Glutamatergic neuron (in vitro differentiated cells): ENCODE measurements around the gene ACOT11. TPM values are rescaled to one million over a fixed set of nuclear protein-coding genes. Genes with fewer than 3 reads are reported as not detected.
"Not testable (repeated sequence)": the region's sequence is repeated elsewhere in the genome, so short reads cannot be mapped to it uniquely, and the experiment has no call there.

Source experiments
- DNase-seq: peaks from one replicate; pipeline ENCODE4 v3.0.0; 2022
- H3K27ac Mint-ChIP-seq: one replicate; pipeline ENCODE4 v1.8.0; 2020; ENCODE audit warnings: mild to moderate bottlenecking, mixed read lengths, inconsistent platforms; ENCODE audit not compliant: unreplicated experiment
- H3K27me3 Mint-ChIP-seq: one replicate; pipeline ENCODE4 v1.8.0; 2020; ENCODE audit warnings: mild to moderate bottlenecking, moderate library complexity, mixed read lengths, inconsistent platforms; ENCODE audit not compliant: unreplicated experiment
- H3K36me3 Mint-ChIP-seq: one replicate; pipeline ENCODE4 v1.8.0; 2020; ENCODE audit warnings: mild to moderate bottlenecking, mixed read lengths, inconsistent platforms; ENCODE audit not compliant: unreplicated experiment
- H3K4me1 Mint-ChIP-seq: one replicate; pipeline ENCODE4 v1.8.0; 2020; ENCODE audit warnings: mild to moderate bottlenecking, low read depth, mixed read lengths, inconsistent platforms; ENCODE audit not compliant: unreplicated experiment
- H3K4me3 Mint-ChIP-seq: one replicate; pipeline ENCODE4 v1.8.0; 2020; ENCODE audit warnings: mild to moderate bottlenecking, mixed read lengths, inconsistent platforms; ENCODE audit not compliant: unreplicated experiment
- H3K9me3 Mint-ChIP-seq: one replicate; pipeline ENCODE4 v1.8.0; 2020; ENCODE audit warnings: mild to moderate bottlenecking, moderate library complexity, mixed read lengths, inconsistent platforms; ENCODE audit not compliant: unreplicated experiment
- total RNA-seq: library from RNA; stranded (reverse); fragmentation: NEBNext Ultra II Directional; extraction: Animal tissue kit (Norgen Biotek cat#: 25700); gene quantifications from one replicate; pipeline ENCODE4 v1.2.1, GENCODE V29; 2021; ENCODE audit not compliant: unreplicated experiment
- TF ChIP-seq, protein P1 (sequence below): fragments of 200-600 bp; sonication (generic); IDR thresholded peaks from one replicate; pipeline ENCODE4 v1.5.0; 2021; ENCODE audit not compliant: partially characterized antibody, unreplicated experiment

ACOT11 gene
- total RNA-seq, 1 donor from 2014 or later, result 0.32 TPM

DNA sequence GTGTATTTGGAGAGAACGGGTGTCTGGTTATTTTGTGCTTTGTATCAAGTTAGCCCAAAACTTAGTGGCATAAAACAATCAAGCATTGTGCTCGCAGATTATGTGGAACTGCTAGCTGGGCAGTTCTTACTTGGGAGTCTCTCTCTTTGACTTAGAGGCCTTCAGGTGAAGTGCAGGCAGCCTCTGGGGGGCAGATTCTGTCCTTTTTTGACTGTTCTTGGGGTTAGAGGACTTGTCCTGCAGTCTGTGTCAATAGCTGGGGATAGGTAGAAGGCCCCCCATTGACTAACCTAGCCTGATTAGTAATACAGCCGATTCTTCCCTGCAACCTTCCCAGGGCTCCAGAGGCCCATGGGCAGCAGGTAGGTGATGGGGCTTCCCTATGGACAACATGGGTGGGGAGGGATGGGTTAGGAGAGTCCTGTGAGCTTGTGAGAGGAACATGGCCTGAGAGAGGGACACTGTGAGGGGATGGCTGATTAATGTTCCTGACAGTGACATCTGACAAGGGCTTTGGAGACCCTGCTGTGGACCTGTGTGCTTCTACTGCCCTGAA is 37.2 kb upstream of the ACOT11 start:
- DNase-seq, result no peak
- Mint-ChIP-seq H3K4me1 (no peaks in the 10 kb centered on the region), H3K9me3 (peaks cover 3% of the 10 kb centered on the region), H3K27me3 (peaks cover 8% of the 10 kb centered on the region), H3K36me3 (no peaks in the 10 kb centered on the region), H3K27ac (no peak overlapping the region), H3K4me3 (no peak overlapping the region)
- TF ChIP-seq, protein P1, sequence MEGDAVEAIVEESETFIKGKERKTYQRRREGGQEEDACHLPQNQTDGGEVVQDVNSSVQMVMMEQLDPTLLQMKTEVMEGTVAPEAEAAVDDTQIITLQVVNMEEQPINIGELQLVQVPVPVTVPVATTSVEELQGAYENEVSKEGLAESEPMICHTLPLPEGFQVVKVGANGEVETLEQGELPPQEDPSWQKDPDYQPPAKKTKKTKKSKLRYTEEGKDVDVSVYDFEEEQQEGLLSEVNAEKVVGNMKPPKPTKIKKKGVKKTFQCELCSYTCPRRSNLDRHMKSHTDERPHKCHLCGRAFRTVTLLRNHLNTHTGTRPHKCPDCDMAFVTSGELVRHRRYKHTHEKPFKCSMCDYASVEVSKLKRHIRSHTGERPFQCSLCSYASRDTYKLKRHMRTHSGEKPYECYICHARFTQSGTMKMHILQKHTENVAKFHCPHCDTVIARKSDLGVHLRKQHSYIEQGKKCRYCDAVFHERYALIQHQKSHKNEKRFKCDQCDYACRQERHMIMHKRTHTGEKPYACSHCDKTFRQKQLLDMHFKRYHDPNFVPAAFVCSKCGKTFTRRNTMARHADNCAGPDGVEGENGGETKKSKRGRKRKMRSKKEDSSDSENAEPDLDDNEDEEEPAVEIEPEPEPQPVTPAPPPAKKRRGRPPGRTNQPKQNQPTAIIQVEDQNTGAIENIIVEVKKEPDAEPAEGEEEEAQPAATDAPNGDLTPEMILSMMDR, result no peak

DNA sequence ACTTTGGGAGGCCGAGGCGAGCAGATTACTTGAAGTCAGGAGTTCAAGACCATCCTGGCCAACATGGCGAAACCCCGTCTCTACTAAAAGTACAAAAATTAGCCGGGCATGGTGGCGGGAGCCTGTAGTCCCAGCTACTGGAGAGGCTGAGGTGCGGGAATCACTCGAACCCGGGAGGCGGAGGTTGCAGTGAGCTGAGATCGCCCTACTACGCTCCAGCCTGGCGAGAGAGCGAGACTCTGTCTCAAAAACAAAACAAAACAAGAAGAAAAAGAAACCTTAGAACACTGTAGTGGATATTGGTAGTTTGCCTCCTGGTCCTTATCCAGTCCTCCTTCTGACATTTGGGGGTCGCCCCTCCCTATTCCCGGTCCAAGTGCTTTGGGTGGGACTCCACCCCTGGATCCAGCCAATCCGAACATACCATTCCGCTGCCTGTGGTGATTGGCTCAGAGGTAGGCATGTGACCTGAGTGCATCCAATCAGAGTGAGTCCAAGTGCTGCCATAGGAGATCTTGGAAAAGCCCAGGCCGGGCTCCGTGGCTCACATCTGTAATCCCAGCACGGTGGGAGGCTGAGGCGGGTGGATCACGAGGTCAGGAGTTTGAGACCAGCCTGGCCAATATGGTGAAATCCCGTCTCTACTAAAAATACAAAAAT is 34.0 kb upstream of the ACOT11 start:
- not testable (repeated sequence) for H3K27me3 Mint-ChIP-seq, H3K36me3 Mint-ChIP-seq, DNase-seq, H3K27ac Mint-ChIP-seq, H3K4me1 Mint-ChIP-seq, H3K4me3 Mint-ChIP-seq
- H3K9me3 Mint-ChIP-seq, result peaks cover 11% of the 10 kb centered on the region

DNA sequence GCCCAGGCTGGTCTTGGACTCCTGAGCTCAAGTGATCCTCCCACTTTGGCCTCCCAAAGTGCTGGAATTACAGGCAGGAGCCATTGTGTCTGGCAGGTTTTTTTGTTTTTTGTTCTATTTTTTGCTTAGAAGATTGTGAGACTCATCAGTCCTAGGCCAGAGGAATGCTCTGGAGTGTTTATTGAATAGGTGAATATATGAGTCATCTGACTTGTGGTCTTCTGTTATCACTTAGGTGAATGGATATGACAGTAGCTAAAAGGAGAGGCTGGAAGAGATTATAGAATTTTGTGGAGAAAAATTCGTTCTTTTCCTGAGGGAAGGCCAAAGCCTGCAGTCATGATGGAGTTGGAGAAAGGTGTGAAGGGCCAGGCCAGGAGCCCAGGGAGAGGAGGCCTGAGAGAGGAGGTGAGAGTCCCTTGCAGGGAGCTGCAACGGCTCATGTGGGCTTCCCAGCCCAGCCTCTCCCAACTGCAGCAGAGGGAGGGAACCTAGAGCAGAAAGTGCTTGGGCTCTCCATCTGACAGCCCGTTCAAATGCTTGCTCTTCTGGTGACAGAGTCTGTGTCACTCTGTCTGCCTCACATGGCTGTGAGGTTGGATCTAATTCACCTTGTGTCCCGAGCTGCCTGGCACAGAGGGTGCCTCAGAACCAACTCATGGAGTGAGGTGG is 31.6 kb upstream of the ACOT11 start:
- Mint-ChIP-seq H3K4me3 (no peak overlapping the region), H3K9me3 (peaks cover 9% of the 10 kb centered on the region), H3K36me3 (no peaks in the 10 kb centered on the region), H3K27me3 (peaks cover 5% of the 10 kb centered on the region), H3K27ac (no peak overlapping the region), H3K4me1 (peaks cover 5% of the 10 kb centered on the region)
- TF ChIP-seq, protein P1, result no peak
- no peak for DNase-seq

DNA sequence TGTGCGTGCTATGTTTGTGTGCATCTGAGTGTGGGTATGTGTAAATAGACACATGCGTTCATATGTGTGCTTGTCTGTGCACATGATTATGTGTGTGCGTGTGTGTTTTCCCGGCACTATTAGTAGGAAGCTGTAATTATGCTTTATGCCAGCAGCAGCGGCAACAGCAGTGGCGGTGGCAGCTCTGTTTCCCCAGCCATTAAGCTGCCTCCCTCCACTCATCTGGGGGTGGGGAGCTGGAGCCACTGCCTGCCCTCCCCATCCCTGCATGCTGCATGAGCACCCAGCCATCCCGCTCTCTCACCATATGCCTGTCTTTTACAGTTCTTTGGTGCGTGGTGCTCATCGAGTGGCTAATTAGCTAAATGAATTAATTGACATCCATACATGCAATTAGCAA is 30.5 kb upstream of the ACOT11 start:
- no peak overlapping the region for H3K27ac Mint-ChIP-seq
- peaks cover 9% of the 10 kb centered on the region for H3K9me3 Mint-ChIP-seq
- H3K4me1 Mint-ChIP-seq, result peaks cover 5% of the 10 kb centered on the region
- DNase-seq, result no peak
- TF ChIP-seq, protein P1, result no peak
- no peak overlapping the region for H3K4me3 Mint-ChIP-seq
- H3K36me3 Mint-ChIP-seq, result no peaks in the 10 kb centered on the region
- H3K27me3 Mint-ChIP-seq, result peaks cover 5% of the 10 kb centered on the region

DNA sequence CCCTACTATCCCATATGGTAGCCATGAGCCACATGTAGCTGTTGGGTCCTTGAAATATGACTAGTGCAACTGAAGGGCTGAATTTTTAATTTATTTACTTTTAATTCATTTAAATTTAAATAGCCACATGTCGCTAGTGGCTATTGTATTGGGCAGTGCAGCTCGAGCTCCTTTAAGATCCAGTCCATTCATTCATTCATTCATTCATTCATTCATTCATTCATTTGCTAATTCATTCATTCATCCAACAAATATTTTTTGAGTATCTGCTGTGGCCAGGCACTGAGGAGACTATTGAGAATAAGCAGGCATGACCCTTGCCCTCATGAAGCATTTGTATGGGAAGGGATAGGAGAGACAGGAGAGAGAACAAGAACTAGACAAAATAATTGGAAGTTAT is 29.5 kb upstream of the ACOT11 start:
- H3K4me3 Mint-ChIP-seq, result no peak overlapping the region
- H3K9me3 Mint-ChIP-seq, result peaks cover 9% of the 10 kb centered on the region
- no peak overlapping the region for H3K27ac Mint-ChIP-seq
- peaks cover 5% of the 10 kb centered on the region for H3K4me1 Mint-ChIP-seq
- peaks cover 5% of the 10 kb centered on the region for H3K27me3 Mint-ChIP-seq
- no peaks in the 10 kb centered on the region for H3K36me3 Mint-ChIP-seq
- TF ChIP-seq, protein P1, result no peak
- DNase-seq, result no peak
